ENCODE measurements around the gene SLC35B1. TPM values are rescaled to one million over a fixed set of nuclear protein-coding genes. Genes with fewer than 3 reads are reported as not detected.

The SLC35B1 gene
- total RNA-seq, 1 experiment from 2014 or later, result 228 TPM

GRCh38 chr17:49677933-49678847, 29.6 kb downstream of the SLC35B1 start, which contains the start of gene SPOP:
Gene SPOP, minus strand, starts transcription at chr17:49678097. Its CDS starts 55,287 bp downstream, at chr17:49622810.
- H3K27me3 Mint-ChIP-seq (ENCODE audit: insufficient read depth, unreplicated experiment), result no peaks in the 10 kb centered on the region
- peak within 1 kb of the TSS; percentile 68 for H3K4me3 ChIP-seq (ENCODE audit: low read depth, low read length)
- H3K9me3 ChIP-seq, result no peaks in the 10 kb centered on the region
- peaks cover 35% of the 10 kb centered on the region for H3K36me3 Mint-ChIP-seq (ENCODE audit: insufficient read depth, unreplicated experiment)
- no peaks in the 10 kb centered on the region for H3K9me3 Mint-ChIP-seq (ENCODE audit: unreplicated experiment)
- H3K27ac Mint-ChIP-seq (ENCODE audit: unreplicated experiment), result peak within 1 kb of the TSS; percentile 92
- ChIA-PET POLR2A (interaction anchor here (0.5 to 1.0 kb wide), 4 partner anchors 14 to 264 kb away, joined by 3 to 8 read pairs (median 4); partner anchors contain the start of genes PHB1 and SLC35B1), CTCF (interaction anchor here (0.6 to 1.3 kb wide), 9 partner anchors 21 to 1666 kb away, joined by 3 to 44 read pairs (median 6); partner anchors contain the start of genes FAM117A and SLC35B1)
- H3K36me3 ChIP-seq (ENCODE audit: control insufficient read depth, insufficient read depth, low read length), result no peaks in the 10 kb centered on the region
- peak within 1 kb of the TSS; percentile 83 for H3K4me3 Mint-ChIP-seq (ENCODE audit: unreplicated experiment)
- H3K4me1 ChIP-seq, result peaks cover 5% of the 10 kb centered on the region; the same call in 1 of the 2 replicates
- H3K27me3 ChIP-seq (replicated peaks; ENCODE audit: control insufficient read depth, insufficient read depth, low read length), result no peaks in the 10 kb centered on the region
- BruUV-seq (replicated peaks), result no TSS peak
- H3K4me1 Mint-ChIP-seq (ENCODE audit: low read depth, unreplicated experiment), result peaks cover 24% of the 10 kb centered on the region
- peak; percentile 100 for DNase-seq
- TF ChIP-seq CTCF (IDR thresholded peaks at IDR 0.05; ENCODE audit: insufficient read depth in 1 of 2, low read depth in 1 of 2, low read length in 1 of 2, severe bottlenecking in 1 of 2, unreplicated experiment in 1 of 2), result no peak
- intact Hi-C loops (cut with micrococcal nuclease; ENCODE audit: unreplicated experiment), result loop anchor here (1.0 to 5.0 kb wide), 8 partner anchors 30 to 263 kb away; partner anchors contain the start of genes FAM117A and NGFR

- peaks cover 24% of the 10 kb centered on the region for H3K4me1 Mint-ChIP-seq (ENCODE audit: low read depth, unreplicated experiment)
- peak overlapping the region; percentile 92 for H3K27ac Mint-ChIP-seq (ENCODE audit: unreplicated experiment)
- Histone ChIP-seq H3K36me3 (ENCODE audit: control insufficient read depth, insufficient read depth, low read length) (no peaks in the 10 kb centered on the region), H3K4me3 (ENCODE audit: low read depth, low read length) (peak overlapping the region; percentile 68), H3K27me3 (replicated peaks; ENCODE audit: control insufficient read depth, insufficient read depth, low read length) (no peaks in the 10 kb centered on the region), H3K9me3 (no peaks in the 10 kb centered on the region), H3K4me1 (peaks cover 5% of the 10 kb centered on the region; the same call in 1 of the 2 replicates)
- peak in 1 of 2 experiments; percentile 8 for TF ChIP-seq CTCF (IDR thresholded peaks at IDR 0.05; ENCODE audit: insufficient read depth in 1 of 2, low read depth in 1 of 2, low read length in 1 of 2, severe bottlenecking in 1 of 2, unreplicated experiment in 1 of 2)
- no peaks in the 10 kb centered on the region for H3K9me3 Mint-ChIP-seq (ENCODE audit: unreplicated experiment)
- BruUV-seq (replicated peaks), result TSS peak; percentile 42
- POLR2A ChIA-PET, result interaction anchor here (0.5 to 1.0 kb wide), 19 partner anchors 13 to 664 kb away, joined by 3 to 16 read pairs (median 6); partner anchors contain the start of genes FAM117A, PHB1 and SLC35B1
- H3K36me3 Mint-ChIP-seq (ENCODE audit: insufficient read depth, unreplicated experiment), result peaks cover 41% of the 10 kb centered on the region
- DNase-seq, result peak; percentile 99 to 100
- no peaks in the 10 kb centered on the region for H3K27me3 Mint-ChIP-seq (ENCODE audit: insufficient read depth, unreplicated experiment)
- intact Hi-C loops (cut with micrococcal nuclease; ENCODE audit: unreplicated experiment), result loop anchor here (2.0 to 5.0 kb wide), 2 partner anchors 31 to 180 kb away; partner anchors contain the start of gene NGFR
- H3K4me3 Mint-ChIP-seq (ENCODE audit: unreplicated experiment), result peak overlapping the region; percentile 83
- CTCF ChIA-PET, result interaction anchor here (0.6 to 1.3 kb wide), 39 partner anchors 9 to 1665 kb away, joined by 3 to 44 read pairs (median 4); partner anchors contain the start of genes DLX3, EME1, FAM117A and MRPL27
These were observed 30.4 kb downstream of the SLC35B1 start for GRCh38 chr17:49677134-49677932.

Measured in Caco-2 (cell line).